H1 (cell line): ENCODE measurements around the gene CDH1. TPM values are rescaled to one million over a fixed set of nuclear protein-coding genes. Genes with fewer than 3 reads are reported as not detected.

Source experiments
- ASH2L ChIP-seq: fragments of 200-600, 300-600 bp; sonication (generic); IDR thresholded peaks from one replicate; pipeline ENCODE4 v1.7.1; 2017; ENCODE audit warnings: low read length
- CBX8 ChIP-seq: fragments of 300-800, 300-1000 bp; sonication (generic); IDR thresholded peaks from 2 replicates; pipeline ENCODE4 v1.7.1; 2016; ENCODE audit warnings: low read depth, low read length, borderline replicate concordance
- CHD7 ChIP-seq: fragments of 300-600 bp; sonication (generic); IDR thresholded peaks from 2 replicates; pipeline ENCODE4 v1.7.1; 2012; ENCODE audit warnings: low read length, moderate library complexity, mild to moderate bottlenecking, inconsistent platforms; ENCODE audit not compliant: insufficient replicate concordance
- EGR1 ChIP-seq: IDR thresholded peaks from 2 replicates; pipeline ENCODE4 v1.6.1; 2011; ENCODE audit warnings: low read depth, low read length, borderline replicate concordance
- JUND ChIP-seq: IDR thresholded peaks from 2 replicates; pipeline ENCODE4 v1.6.1; 2011; ENCODE audit warnings: mild to moderate bottlenecking, improper control_type of control experiment, low read length
- SIN3A ChIP-seq, 2 experiments: IDR thresholded peaks in 1 of 2; conservative IDR thresholded peaks in 1 of 2; 2 replicates each; pipeline ENCODE4 v1.6.1; 2011 to 2012; ENCODE audit warnings: low read length in 2 of 2, improper control_type of control experiment in 1 of 2, low read depth in 1 of 2, mild to moderate bottlenecking in 1 of 2
- SP1 ChIP-seq: IDR thresholded peaks from 2 replicates; pipeline ENCODE4 v1.6.1; 2011; ENCODE audit warnings: low read depth, low read length
- polyA plus RNA-seq, 7 experiments: library from polyadenylated mRNA; depleted of rRNA in 3 of 7; stranded (reverse) in 5 of 7; unstranded in 2 of 7; fragments of >200 nt in 5 of 7; fragments of 200-250 nt in 2 of 7; gene quantifications; 1 replicate in 5 of 7; 2 replicates in 1 of 7; 4 replicates in 1 of 7; pipeline versions ENCODE4 v1.2.1 to v1.2.3, GENCODE V29; 2011 to 2013; ENCODE audit warnings: missing spikeins in 2 of 7, mixed read lengths in 2 of 7
- total RNA-seq: library from RNA; stranded (reverse); fragmentation: NEBNext Ultra II Directional; extraction: Animal tissue kit (Norgen Biotek cat#: 25700); gene quantifications from 2 replicates; pipeline ENCODE4 v1.2.1, GENCODE V29; 2021

CDH1 gene
- total and polyA plus RNA-seq, 2 of the 8 experiments (the other 6 are each of a cell fraction or from before 2014, with no cell fraction given), result 133 to 265 TPM

GRCh38 chr16:68731637-68732036 is 5.5 kb upstream of the CDH1 start (continued):
- no peak for TF ChIP-seq CHD7
- TF ChIP-seq JUND, result no peak
- TF ChIP-seq SP1, result no peak
- TF ChIP-seq ASH2L, result no peak
- no peak for TF ChIP-seq CBX8
- TF ChIP-seq SIN3A (conservative IDR thresholded peaks at IDR 0.05 in 1 of 2, IDR thresholded peaks at IDR 0.05 in 1 of 2; ENCODE audit: low read depth in 1 of 2, low read length in 2 of 2), result no peak
- TF ChIP-seq EGR1, result no peak
